HEK293T (cell line): ENCODE measurements around the gene WDR49.

Source experiments
- ARNT ChIP-seq: fragments of 450-650 bp; IDR thresholded peaks from 2 replicates; pipeline ENCODE4 v1.6.1; 2017; ENCODE audit warnings: mild to moderate bottlenecking
- SP1 ChIP-seq: fragments of 450-650 bp; IDR thresholded peaks from 2 replicates; pipeline ENCODE4 v1.6.1; 2017

- TF ChIP-seq ARNT (no peak), SP1 (no peak)
These were observed 46.9 kb downstream of the WDR49 start for GRCh38 chr3:167606836-167607235.
